ENCODE measurements around the gene RNF14.
"Not testable (repeated sequence)": the region's sequence is repeated elsewhere in the genome, so short reads cannot be mapped to it uniquely, and the experiment has no call there.

The RNF14 gene

GRCh38 chr5:142023836-142024235 is 54.9 kb downstream of the RNF14 start:
- no peak overlapping the region for H3K4me3 ChIP-seq (ENCODE audit: low read length)
- DNase-seq (ENCODE audit: low read depth): no peak
- TF ChIP-seq CTCF (conservative IDR thresholded peaks at IDR 0.05; ENCODE audit: low read depth, low read length): no peak

DNA sequence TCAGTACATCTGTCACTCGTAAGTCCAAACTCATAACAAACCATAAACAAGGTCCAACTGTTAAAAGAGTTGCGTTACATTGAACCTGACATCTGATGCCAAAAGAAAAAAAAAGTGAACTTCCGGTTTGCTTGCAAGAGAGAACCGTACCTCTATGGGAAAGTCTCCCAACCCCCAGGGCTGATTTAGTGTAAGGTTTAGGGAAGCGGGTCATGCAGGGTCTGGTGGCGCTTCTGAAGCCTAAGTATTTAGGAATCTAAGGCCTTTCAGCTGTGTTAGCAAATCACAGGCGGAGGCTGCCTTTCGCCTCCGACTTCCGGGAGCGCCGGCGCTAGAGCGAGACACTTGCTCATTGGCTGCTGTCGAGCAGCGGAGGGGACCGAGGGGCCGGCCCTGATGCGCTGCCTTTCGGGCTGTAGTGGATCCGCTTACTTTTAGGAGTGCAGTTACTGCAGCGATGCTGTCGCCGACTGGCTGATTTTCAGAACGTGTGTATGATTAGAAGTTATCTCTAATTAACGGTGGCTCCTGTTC is 55.9 kb downstream of the RNF14 start:
- DNase-seq (ENCODE audit: low read depth): peak; percentile 41
- peak overlapping the region; percentile 70 for H3K4me3 ChIP-seq (ENCODE audit: low read length)
- TF ChIP-seq CTCF (conservative IDR thresholded peaks at IDR 0.05; ENCODE audit: low read depth, low read length): no peak

GRCh38 chr5:142025637-142026036 is 56.7 kb downstream of the RNF14 start:
- no peak for TF ChIP-seq CTCF (conservative IDR thresholded peaks at IDR 0.05; ENCODE audit: low read depth, low read length)
- H3K4me3 ChIP-seq (ENCODE audit: low read length): no peak overlapping the region
- no peak for DNase-seq (ENCODE audit: low read depth)

DNA sequence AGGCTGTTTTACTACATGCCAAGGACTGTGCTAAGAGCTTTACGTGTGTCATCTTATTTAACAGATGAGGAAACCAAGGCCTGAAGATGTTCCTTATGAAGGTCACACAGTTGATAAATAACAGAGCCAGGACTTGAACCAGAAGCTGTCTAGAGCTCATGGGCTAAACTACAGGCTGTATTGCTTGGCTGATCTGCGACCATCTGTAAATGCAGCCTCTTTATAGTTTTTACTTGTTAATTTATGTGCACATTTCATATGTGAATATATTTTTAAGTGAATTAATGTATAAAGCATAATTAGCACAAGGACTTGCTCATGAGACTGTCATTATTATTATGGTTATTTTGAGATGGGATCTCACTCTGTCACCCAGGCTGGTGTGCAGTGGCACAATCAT is 63.2 kb downstream of the RNF14 start:
- H3K4me3 ChIP-seq (ENCODE audit: low read length): no peak overlapping the region
- TF ChIP-seq CTCF (conservative IDR thresholded peaks at IDR 0.05; ENCODE audit: low read depth, low read length): no peak
- DNase-seq (ENCODE audit: low read depth): no peak

DNA sequence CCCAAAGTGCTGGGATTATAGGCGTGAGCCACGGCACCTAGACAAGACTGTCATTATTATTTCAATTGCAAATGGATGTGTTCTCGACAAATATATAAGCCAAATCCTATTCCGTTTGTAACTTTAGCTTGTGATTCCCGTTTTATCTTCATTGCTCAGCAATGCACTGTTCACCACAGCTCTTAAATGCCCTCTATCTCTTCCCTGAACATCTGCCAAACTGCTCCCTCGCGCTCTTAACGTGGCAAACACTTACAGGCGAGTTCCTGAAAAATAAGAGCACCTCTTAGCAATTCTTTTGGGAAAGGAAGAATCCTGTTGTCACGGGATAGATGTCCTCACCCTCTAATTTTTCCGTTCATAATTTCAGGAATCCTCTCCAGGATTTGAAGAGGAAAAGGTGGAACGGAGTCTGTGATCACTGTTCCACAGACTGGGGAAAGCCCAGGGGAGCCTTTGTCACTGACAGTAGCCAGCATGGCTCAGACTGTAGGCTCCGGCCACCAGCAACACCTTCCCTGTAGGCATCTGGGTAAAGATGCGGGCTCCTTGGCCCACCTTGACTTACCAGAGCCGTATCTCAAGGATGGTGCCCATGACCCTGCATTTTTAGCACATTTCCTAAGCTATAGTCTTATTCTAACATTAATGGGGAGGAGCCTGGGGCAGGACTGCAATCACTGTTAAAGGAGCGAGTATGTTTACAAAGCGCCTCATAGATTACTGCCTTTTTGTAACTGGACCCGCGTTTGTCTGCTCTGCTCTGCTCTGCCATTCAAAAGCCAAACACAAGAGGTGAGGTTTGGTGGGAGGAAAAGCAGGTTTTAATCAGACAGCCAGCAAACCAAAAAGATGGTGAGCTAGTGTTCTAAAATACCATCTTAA is 64.1 kb downstream of the RNF14 start:
- DNase-seq (ENCODE audit: low read depth): no peak
- no peak overlapping the region for H3K4me3 ChIP-seq (ENCODE audit: low read length)
- TF ChIP-seq CTCF (conservative IDR thresholded peaks at IDR 0.05; ENCODE audit: low read depth, low read length): no peak

DNA sequence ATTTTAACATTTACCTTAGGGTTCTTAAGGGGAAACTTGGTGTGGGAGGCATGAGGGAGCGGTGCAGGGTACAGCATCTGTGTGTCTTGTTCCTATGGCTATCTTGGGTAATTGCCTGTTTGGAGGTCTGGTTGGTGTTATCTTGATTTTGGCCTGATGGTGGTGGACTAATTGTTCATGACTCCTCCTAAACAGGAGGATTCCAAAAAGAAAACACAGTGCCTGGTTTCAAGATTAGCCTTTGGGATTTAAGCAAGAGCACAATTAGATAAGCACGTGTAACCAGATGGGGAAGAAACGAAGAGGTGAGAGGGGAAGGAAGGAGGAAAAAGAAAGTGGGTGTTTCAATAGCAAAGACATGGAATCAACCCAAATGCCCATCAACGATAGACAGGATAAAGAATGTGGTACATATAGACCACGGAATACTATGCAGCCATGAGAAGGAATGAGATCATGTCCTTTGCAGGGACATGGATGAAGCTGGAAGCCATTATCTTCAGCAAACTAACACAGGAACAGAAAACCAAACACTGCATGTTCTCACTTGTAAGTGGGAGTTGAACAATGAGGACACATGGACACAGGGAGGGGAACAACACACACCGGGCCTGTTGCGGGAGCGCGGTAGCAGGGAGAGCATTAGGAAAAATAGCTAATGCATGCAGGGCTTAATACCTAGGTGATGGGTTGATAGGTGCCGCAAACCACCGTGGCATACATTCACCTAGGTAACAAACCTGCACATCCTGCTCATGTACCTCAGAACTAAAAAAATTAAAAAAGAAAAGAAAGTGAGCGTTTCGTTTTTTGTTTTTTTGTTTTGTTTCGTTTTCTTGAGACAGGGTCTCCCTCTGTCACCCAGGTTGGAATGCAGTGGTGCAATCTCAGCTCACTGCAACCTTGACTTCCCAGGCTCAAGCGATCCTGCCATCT is 65.0 kb downstream of the RNF14 start:
- not testable (repeated sequence) for H3K4me3 ChIP-seq (ENCODE audit: low read length); DNase-seq (ENCODE audit: low read depth)

DNA sequence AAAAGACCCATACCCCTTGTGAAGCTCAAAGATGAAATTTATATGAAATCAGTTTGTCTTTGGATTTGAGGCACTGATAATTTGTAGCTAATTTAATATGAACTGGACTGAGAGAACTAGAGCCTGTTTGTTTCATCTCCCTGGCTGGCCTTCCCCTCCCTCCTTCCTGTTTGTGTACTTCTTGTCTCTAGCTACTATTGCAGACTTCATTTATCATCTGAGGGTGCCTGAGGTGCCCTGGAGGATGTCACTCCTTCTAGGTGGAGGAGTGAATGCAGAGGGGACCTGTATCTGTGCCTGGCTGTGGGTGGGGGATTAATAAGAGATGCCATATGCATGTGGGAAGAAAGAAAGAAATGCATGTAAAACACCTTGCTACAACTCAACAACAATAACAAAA is 66.1 kb downstream of the RNF14 start:
- no peak for TF ChIP-seq CTCF (conservative IDR thresholded peaks at IDR 0.05; ENCODE audit: low read depth, low read length)
- no peak overlapping the region for H3K4me3 ChIP-seq (ENCODE audit: low read length)
- DNase-seq (ENCODE audit: low read depth): no peak
